Measurements from ENCODE around the gene KRT36. TPM values are rescaled to one million over a fixed set of nuclear protein-coding genes. Genes with fewer than 3 reads are reported as not detected.

KRT36 gene
- total RNA-seq, 1 donor from 2014 or later, result not detected

DNA sequence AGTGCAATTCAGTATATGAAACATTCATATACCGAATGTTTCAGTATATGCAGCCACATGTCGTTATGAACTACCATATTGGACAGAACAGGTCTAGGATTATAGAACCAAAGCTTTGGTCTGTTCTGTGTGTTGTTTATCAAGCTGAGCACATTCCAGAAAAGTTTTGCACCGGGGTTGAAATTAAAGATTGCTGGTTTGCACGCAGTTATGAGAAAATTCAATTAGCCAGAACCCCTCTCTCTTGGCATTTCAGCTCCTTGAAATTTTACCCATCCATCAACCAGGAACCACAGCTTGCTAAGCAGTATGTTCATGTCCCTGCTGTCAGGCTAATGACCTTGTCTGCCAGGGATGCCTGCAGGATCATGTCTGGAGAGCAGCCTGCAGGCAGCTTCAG is 32.0 kb downstream of the KRT36 start:
- H3K36me3 Mint-ChIP-seq, result no peaks in the 10 kb centered on the region
- H3K4me2 ChIP-seq, result no peak overlapping the region
- H3F3A ChIP-seq (ENCODE audit: low read depth), result no peaks in the 10 kb centered on the region
- no peaks in the 10 kb centered on the region for H3K27me3 ChIP-seq
- H3K4me1 Mint-ChIP-seq, result no peaks in the 10 kb centered on the region
- no peak for DNase-seq (ENCODE audit: low spot score)
- no peak overlapping the region for H3K27ac Mint-ChIP-seq
- no peak overlapping the region for H3K4me3 Mint-ChIP-seq
- no peaks in the 10 kb centered on the region for H3K79me2 ChIP-seq (ENCODE audit: low read depth)
- H3K27me3 Mint-ChIP-seq (ENCODE audit: insufficient read depth, low read depth), result peaks cover 6% of the 10 kb centered on the region
- H3K9ac ChIP-seq, result no peak overlapping the region
- no peaks in the 10 kb centered on the region for H3K4me1 ChIP-seq
- no peak for TF ChIP-seq EZH2phosphoT487 (IDR thresholded peaks at IDR 0.05)
- TF ChIP-seq EZH2 (IDR thresholded peaks at IDR 0.05), result no peak
- TF ChIP-seq, protein P1, sequence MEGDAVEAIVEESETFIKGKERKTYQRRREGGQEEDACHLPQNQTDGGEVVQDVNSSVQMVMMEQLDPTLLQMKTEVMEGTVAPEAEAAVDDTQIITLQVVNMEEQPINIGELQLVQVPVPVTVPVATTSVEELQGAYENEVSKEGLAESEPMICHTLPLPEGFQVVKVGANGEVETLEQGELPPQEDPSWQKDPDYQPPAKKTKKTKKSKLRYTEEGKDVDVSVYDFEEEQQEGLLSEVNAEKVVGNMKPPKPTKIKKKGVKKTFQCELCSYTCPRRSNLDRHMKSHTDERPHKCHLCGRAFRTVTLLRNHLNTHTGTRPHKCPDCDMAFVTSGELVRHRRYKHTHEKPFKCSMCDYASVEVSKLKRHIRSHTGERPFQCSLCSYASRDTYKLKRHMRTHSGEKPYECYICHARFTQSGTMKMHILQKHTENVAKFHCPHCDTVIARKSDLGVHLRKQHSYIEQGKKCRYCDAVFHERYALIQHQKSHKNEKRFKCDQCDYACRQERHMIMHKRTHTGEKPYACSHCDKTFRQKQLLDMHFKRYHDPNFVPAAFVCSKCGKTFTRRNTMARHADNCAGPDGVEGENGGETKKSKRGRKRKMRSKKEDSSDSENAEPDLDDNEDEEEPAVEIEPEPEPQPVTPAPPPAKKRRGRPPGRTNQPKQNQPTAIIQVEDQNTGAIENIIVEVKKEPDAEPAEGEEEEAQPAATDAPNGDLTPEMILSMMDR (IDR thresholded peaks at IDR 0.05), result no peak
- no peaks in the 10 kb centered on the region for H4K20me1 ChIP-seq (ENCODE audit: low read depth)
- no peak overlapping the region for H3K27ac ChIP-seq
- no peak overlapping the region for H3K4me3 ChIP-seq
- H3K36me3 ChIP-seq, result no peaks in the 10 kb centered on the region
- no peak overlapping the region for H2AFZ ChIP-seq (replicated peaks)
- no peaks in the 10 kb centered on the region for H3K9me3 Mint-ChIP-seq
- H3K9me3 ChIP-seq (ENCODE audit: low read depth), result no peaks in the 10 kb centered on the region

DNA sequence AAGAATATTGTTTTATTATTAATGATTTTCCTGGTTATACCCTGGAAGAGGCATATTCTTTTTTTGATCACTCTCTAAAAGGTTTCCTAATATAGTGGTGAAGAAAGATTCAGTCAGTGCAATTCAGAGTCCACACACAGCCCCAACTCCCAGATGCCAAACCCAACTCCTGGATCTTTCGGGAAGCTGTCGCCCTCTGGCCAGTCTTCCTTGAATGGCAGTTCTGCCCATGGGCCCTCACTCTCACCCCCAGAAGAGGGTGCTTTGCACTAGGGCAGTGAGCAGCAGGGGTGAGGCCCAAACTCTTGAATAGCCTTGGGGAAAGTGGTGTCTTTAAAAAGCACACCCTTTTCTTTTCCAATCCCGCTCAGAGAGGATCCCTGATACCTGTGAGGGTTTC is 33.5 kb downstream of the KRT36 start:
- H2AFZ ChIP-seq (replicated peaks), result no peak overlapping the region
- no peaks in the 10 kb centered on the region for H3K9me3 ChIP-seq (ENCODE audit: low read depth)
- H3K4me1 ChIP-seq, result no peaks in the 10 kb centered on the region
- Mint-ChIP-seq H3K9me3 (peaks cover under 1% of the 10 kb centered on the region), H3K4me1 (no peaks in the 10 kb centered on the region), H3K27me3 (ENCODE audit: insufficient read depth, low read depth) (peaks cover 12% of the 10 kb centered on the region), H3K4me3 (no peak overlapping the region), H3K27ac (no peak overlapping the region), H3K36me3 (no peaks in the 10 kb centered on the region)
- no peaks in the 10 kb centered on the region for H3K36me3 ChIP-seq
- H3K27me3 ChIP-seq, result no peaks in the 10 kb centered on the region
- H3K79me2 ChIP-seq (ENCODE audit: low read depth), result no peaks in the 10 kb centered on the region
- no peak for TF ChIP-seq EZH2 (IDR thresholded peaks at IDR 0.05)
- TF ChIP-seq, protein P1 (IDR thresholded peaks at IDR 0.05), result peak; percentile 40
- TF ChIP-seq EZH2phosphoT487 (IDR thresholded peaks at IDR 0.05), result no peak
- no peak overlapping the region for H3K9ac ChIP-seq
- DNase-seq (ENCODE audit: low spot score), result peak; percentile 32
- no peaks in the 10 kb centered on the region for H3F3A ChIP-seq (ENCODE audit: low read depth)
- no peaks in the 10 kb centered on the region for H4K20me1 ChIP-seq (ENCODE audit: low read depth)
- H3K4me3 ChIP-seq, result no peak overlapping the region
- H3K4me2 ChIP-seq, result no peak overlapping the region
- H3K27ac ChIP-seq, result no peak overlapping the region

DNA sequence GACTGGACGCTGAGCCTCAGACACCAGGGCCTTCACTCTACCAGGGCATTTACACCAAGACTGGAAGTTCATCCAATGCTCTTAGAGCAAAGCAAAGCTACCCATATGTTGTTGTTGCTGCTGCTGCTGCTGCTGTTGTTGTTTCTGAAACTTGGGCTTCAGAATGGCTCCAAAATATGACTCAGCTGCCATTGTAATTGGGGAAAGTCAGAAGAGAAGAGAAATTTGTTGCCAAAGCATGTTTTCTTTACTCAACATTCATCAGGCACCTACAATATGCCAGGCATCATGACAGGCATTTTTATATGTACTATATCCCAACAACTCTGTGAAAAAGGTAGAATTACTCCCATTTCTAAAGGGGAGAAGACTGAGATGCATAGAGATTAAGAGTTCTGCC is 34.5 kb downstream of the KRT36 start:
- no peaks in the 10 kb centered on the region for H3K36me3 Mint-ChIP-seq
- Histone ChIP-seq H3K27ac (no peak overlapping the region), H3K4me2 (no peak overlapping the region), H4K20me1 (ENCODE audit: low read depth) (no peaks in the 10 kb centered on the region), H3K9me3 (ENCODE audit: low read depth) (no peaks in the 10 kb centered on the region), H3K27me3 (no peaks in the 10 kb centered on the region), H3F3A (ENCODE audit: low read depth) (no peaks in the 10 kb centered on the region), H3K36me3 (no peaks in the 10 kb centered on the region), H2AFZ (replicated peaks) (no peak overlapping the region), H3K4me3 (no peak overlapping the region), H3K79me2 (ENCODE audit: low read depth) (no peaks in the 10 kb centered on the region), H3K9ac (no peak overlapping the region), H3K4me1 (no peaks in the 10 kb centered on the region)
- H3K4me1 Mint-ChIP-seq, result no peaks in the 10 kb centered on the region
- DNase-seq (ENCODE audit: low spot score), result no peak
- TF ChIP-seq EZH2phosphoT487 (IDR thresholded peaks at IDR 0.05), result no peak
- TF ChIP-seq, protein P1 (IDR thresholded peaks at IDR 0.05), result no peak
- no peak for TF ChIP-seq EZH2 (IDR thresholded peaks at IDR 0.05)
- H3K9me3 Mint-ChIP-seq, result peaks cover 4% of the 10 kb centered on the region
- no peak overlapping the region for H3K27ac Mint-ChIP-seq
- H3K4me3 Mint-ChIP-seq, result no peak overlapping the region
- H3K27me3 Mint-ChIP-seq (ENCODE audit: insufficient read depth, low read depth), result peaks cover 12% of the 10 kb centered on the region

Data from neural progenitor cell (in vitro differentiated cells).